Measurements from ENCODE around the gene MYH6.
"Not testable (repeated sequence)": the region's sequence is repeated elsewhere in the genome, so short reads cannot be mapped to it uniquely, and the experiment has no call there.

Gene MYH6

DNA sequence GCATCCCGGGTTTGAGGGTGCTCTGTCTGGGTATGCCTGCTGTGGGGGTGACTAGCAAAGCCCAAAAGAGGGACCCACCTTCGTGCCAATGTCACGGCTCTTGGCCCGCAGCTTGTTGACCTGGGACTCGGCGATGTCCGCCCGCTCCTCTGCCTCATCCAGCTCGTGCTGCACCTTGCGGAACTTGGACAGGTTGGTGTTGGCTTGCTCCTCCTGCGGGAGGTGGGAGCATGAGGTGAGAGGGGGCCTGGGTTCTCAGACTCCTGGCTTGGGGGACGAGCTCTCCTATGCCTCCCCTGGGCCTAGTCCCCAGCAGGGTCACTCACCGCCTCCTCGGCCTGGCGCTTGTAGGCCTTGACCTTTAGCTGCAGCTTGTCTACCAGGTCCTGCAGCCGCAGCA lies 5.6 kb upstream of the MYH6 start:
- DNase-seq, result no peak

DNA sequence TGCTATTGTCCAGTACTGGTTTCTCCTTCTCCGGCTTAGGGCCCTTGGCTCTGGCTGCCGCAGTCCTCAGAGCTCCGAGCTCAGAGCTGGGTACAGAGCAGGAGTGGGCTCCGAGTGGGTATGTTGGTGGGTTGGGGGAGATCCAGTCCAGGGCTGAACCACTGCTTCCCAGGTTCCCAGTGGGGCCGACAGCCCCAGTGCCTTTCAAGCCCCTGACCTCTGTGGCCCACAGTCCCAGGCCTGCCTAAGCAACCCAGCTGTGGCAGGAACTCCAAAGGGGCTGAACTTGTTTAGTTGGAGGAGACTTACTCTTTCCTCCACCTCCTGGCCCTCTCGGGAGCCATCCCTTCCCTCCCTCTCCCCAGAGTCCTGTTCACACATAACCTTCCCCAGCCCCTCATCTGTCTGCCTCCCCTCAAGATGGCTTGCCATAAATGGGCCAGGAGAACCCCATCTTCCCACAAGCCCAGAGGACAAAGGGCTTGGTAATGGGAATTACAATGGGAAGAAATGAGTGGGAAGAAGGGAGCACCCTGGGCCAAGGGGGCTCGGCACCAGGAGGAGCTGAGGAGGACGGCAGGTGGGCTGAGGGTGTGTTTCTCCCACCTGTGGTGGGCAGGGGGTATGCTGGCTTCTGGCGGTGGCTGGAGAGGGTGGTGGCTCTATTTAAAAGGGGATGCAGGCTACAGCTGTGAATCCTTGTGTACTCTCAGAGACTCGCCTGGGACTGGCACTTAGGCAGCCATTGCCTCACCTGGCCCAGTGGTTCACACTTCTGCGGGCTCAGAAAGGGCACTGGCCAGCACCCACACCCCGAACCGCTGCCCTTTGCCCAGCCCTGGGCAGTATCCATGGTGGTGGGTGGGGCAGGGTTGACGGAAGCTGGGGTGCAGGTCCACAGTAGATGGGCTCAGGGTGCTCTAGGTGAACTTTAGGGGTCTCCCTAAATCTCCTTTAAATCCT lies 3.8 kb upstream of the MYH6 start:
- no peak for DNase-seq

DNA sequence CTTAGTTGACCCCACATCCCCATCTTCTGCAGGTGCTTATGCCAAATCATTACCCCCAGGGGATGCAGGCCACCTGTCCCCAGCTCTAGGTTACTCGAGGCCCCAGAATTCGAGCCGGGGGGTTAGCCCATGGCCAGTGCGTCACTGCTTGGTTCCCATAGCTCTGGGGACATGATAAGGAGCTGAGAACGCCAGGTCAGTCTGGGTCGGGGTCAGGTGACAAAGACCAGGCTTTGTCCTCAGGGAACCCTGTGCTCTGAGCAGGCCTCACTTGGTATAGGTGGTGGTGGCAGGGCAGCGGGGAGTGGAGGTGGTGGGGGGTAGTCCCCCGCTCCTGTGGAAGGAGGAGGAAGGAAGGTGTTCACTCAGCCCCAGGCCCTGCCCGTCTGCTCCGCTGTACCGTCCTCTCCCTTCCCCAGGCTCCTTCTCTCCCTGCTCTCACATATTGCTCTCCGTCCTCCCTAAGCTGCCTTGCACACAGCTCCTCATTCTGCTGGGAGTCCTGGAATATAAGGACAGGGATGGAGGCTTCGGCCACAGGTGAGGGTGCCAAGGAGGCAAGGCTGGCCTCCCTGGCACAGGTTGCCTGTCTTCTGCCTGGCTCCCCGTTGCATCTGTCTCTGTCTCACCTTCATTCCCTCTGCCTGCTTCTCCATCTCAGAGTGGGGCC lies 2.0 kb upstream of the MYH6 start:
- DNase-seq, result no peak

DNA sequence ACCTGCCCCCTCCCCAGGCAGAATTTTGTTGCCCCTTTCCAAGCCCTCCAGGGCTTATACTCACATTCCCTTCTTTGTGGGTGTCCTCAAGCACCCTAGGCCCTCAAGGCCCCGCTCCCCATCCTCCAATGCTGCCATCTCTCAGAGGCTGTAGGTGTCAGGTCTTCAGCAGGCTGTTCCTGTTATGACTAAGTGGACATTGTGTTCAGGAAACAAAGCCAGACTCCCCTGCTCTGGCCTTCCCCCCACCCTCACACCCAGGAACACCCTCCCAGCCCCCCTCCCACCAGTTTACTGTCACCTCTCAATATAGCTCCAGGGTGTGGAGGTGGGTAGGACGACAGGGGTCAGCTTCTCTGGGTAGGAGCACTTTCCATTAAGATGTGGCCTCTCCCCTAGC lies 1.4 kb upstream of the MYH6 start:
- no peak for DNase-seq

DNA sequence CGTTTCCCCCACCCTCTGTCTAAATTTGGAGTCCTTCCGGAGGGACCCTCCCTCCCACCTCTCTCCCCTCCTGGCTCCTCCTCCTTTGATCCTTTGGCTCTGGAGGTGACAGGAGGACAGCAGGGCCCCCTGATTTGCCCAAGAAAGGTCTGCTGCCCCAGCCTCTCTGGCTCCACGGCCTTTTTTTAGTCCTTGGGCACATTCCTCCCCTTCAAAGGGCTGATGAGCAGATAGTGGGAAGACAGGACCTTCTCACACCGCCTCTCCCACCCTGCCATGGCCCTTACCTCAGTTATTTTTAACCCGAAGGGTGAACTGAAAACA lies 196 bp upstream of the MYH6 start:
- no peak for DNase-seq

DNA sequence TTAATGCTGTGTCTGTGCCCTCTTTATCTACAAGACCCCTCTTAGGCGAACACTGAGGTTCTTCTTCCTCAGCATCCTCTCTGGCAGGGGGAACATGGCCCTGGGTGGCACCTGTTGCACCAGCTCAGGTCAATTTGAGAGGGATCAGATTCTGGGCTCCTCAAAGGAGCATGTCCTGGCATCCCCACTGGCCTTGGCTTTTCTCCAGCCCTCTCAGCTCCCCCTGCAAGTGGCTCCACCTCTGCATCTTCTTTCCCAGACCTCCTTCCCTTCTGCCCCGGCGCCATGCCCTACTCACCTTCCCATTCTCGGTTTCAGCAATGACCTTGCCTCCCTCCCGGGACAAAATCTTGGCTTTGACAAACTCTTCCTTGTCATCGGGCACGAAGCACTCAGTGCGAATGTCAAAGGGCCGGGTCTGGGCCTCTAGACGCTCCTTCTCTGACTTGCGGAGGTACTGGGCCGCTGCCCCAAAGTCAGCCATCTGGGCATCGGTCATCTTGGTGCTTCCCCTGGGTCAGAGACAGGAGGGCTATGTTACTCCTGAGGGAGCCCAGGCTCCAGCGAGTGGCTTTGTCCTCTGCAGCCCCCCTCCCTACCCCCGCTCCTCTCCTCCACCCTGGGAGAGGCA lies 1.2 kb downstream of the MYH6 start:
- no peak for DNase-seq

DNA sequence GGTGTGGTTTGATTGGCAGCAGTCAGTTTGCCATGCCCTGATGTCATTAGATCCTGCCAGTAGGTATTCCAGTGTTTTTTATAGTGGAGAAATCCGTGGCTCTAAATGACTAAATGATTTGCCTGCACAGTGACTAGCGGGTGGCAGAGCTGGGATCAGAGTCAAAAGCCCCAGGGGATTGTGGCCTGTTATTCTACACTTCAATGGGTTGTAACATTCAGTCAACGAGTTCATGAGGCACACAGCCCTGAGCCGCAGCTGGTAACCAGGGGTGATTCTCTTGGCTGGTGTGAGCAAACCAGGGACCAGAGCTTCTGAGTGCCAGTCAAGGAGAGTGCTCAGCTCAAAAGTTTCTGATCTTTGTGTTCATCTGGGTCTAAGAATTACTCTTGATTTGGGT lies 1.8 kb downstream of the MYH6 start:
- no peak for DNase-seq

DNA sequence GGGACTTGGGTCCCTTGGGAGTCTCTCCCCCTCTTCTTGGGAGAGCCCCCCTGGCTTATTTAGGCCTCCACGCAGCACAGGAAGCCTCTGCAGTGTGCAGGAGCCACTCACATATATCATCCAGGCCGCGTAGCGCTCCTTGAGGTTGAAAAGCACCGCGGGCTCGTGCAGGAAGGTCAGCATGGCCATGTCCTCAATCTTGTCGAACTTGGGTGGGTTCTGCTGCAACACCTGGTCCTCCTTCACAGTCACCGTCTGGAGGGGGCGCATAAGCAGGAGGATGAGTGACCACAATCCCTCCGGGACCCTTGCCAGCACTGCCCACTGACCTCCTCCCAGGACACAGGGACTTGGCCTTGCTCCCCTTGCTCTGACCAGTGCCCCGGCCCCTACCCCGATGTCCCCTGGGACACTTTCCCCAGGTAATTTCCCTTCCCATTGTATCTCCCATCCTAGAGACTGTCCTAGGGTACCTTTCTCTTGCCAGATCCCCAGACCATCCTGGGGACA lies 2.5 kb downstream of the MYH6 start:
- no peak for DNase-seq

DNA sequence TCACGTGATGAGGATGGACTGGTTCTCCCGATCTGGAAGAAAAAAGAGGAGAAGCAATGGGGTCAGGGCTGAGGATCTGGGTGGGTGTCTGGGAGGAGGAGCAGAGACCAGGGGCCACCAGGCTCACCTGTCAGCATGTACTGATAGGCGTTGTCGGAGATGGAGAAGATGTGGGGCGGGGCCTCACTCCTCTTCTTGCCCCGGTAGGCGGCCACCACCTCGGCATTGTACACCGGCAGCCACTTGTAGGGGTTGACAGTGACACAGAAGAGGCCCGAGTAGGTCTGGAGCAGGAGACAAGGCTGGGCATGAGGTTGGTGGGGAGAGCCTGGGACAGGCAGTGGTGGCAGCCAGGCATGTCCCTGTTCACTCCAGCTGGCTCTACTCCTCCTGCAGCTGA lies 3.0 kb downstream of the MYH6 start:
- no peak for DNase-seq

DNA sequence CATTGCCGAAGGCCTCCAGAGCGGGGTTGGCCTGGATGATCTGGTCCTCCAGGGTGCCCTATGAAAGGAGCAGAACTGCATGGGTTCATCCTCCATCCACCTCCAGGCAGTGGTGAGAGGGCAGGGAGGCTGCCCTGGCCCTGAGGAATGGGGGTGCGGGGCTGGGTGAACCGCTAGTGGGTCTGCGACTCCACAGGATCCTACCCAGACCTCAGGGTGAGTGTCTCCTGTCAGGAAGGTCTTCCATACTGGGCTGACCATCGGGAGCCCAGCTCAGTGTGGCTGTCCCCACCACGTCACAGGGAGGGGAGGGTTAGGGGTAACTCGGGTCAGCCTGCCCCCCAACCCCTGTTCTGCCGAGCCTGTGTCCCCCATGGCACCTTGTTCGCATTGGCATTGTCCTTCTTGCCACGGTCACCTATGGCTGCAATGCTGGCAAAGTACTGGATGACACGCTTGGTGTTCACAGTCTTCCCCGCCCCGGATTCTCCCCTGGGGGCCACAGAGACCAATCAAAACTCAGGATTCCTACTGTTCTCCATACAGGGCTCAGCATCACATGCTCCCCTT lies 3.7 kb downstream of the MYH6 start:
- DNase-seq, result no peak

DNA sequence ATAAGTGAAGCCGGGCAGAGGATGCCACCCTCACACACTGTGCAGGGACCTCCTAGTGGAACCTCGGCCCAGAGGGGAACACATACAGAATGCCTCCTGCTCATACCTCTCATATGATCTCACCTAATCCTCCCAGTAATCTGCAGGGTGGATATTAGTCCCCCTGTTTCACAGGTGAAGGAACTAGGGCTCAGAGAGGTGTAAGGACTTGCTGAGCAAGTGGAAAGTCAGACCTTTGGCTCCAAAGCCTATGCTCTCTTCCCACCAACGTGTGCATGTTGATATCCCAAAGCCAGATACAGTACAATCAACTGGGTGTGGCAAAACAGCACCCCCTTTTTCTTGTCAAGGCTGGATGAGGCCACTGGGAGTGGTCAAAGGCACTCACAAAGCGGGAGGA lies 4.2 kb downstream of the MYH6 start:
- DNase-seq, result no peak

DNA sequence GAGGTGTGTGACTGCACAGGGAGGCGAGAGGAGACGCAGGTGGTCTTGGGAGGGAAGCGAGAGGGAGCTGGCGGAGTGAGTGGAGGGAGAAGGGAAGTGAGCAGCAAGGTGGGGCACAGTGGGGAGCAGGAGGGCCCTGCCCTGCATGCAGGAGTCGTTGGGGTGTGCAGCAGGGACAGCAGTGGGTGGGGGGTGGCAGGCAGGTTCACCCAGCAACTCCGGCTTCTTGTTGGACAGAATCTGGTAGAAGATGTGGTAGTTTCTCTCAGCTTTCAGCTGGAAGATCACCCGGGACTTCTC lies 5.0 kb downstream of the MYH6 start:
- DNase-seq, result no peak

DNA sequence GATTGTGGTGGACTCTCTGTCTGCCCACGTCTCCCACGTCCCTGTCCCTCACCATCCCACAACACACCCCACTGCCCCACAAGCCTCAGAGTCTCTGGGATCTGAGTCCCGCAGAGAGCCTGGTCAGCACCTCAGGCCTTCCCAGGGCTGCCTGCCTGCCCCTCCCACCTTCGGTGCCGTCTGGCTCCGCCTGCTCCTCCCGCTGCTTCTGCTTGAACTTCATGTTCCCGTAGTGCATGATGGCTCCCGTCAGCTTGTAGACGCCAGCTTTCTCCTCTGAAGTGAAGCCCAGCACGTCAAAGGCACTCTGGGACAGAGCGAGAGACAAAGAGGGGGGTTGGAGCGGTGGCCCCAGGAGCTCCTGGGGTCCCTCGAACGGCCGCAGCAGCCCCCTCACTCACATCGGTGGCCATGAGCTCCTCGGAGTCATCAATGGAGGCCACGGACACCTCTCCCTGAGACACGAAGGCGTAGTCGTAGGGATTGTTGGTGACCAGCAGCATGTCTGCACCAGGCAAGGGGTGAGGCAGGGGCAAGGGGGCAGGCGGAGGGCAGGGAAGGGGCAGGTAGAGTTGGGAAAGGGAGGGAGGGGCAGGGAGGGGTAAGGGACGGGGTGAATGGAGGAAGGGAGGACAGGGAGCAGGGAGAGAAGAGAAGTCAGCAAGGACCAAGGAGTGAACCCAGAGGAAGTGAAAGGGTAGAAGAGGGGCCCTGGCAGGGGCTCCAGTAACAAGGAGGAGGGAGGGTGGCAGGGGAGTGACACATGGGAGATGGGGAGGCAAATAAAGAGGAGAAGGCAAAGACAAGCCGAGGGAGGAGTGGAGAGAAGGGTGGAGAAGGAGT lies 5.6 kb downstream of the MYH6 start:
- no peak for DNase-seq

DNA sequence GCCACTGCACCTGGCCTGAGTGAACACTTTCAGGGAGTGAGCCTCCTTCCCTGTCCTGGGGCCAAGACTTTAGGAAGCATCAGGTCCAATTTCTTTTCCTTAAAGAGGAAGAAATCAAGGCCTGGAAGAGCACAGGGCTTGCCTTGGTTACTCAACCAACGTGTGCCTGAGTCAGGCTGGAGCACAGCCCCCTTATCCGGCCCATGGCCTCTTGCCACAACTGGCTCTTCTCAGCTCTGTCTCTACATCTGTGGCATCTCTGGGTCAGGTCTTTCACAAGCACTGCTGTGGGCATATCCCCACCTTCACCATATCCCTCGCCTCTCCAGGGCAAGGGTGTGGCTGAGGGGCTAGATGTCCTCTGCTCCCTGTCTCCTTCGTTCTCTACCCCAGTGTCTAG lies 6.8 kb downstream of the MYH6 start:
- DNase-seq, result no peak

DNA sequence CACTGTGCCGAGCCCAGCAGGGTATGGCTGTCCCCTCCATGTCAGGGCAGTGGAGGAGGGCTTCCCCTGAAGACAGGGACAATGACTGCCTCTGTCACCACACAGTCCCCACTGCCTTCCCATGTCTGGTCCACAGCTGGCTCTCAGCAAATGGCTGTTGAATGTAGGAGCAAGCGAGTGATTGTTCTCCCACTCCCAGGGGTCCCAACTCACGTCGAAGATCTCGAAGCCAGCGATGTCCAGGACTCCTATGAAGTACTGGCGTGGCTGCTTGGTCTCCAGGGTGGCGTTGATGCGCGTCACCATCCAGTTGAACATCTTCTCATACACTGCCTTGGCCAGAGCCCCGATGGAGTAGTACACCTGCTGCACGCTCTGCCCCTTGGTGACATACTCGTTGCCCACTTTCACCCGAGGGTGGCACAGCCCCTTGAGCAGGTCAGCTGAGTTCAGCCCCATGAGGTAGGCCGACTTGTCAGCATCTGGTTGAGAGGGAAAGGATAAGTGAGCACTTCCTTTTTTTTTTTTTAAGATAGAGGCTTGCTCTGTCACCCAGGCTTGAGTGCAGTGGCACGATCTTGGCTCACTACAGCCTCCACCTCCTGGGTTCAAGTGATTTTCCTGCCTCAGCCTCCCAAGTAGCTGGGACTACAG lies 7.5 kb downstream of the MYH6 start:
- not testable (repeated sequence) for DNase-seq

DNA sequence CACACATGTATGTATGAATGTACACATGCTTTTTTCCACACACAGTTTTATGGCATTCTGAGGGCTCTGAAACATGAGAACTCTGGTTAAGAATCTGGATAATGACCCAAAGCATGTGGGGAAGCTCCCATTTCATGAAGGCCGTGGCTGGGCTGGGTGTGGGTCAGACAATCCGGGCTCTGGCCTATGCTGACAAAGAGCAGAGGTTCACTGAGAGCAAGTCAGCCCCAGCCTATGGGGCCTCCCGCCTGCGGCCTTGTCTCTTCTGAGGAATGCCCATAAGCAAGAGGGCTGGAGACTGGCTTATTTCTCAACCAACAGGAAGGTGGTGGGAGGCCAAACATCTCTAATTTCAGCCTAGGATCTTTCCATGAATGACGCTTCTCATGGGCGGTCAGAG lies 8.5 kb downstream of the MYH6 start:
- DNase-seq, result no peak

DNA sequence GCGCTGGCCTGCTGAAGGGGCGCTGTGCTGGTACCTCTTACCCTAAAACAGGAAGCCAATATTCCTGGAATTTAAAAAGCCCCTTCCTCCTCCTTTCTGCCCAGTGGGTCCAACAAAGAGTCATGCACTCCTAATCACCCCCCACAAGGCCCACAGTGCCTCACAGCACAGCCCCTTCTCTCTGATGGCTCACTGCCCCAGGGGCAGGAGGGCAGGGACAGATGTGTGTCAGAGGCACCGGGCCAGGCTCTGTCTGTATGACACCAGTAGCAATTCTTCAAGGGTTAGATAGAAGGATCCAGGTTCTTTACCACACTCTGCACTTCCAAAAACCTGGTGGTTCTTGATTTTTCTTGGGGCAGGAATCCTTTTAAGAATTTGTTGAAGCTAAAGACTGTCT lies 8.9 kb downstream of the MYH6 start:
- DNase-seq, result no peak

DNA sequence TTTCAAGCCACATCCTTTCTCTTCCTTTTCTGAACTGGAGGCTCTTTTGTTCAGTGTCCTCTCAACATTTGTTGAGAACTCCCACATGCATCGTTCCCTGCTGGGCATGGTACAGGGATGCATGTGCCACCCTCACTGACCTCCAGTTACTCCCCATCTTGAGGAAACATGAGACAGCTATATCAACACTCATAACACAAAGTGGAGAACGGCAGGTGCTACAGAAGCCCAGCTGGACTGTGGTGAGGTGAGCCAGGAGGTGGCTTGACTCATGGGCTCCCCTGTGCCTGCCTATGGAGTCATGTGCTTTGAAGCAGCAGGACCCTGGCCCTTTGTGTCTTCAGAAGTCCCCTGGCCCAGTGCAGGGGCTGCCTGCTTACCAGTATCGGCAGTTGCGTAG lies 9.7 kb downstream of the MYH6 start:
- DNase-seq, result no peak

DNA sequence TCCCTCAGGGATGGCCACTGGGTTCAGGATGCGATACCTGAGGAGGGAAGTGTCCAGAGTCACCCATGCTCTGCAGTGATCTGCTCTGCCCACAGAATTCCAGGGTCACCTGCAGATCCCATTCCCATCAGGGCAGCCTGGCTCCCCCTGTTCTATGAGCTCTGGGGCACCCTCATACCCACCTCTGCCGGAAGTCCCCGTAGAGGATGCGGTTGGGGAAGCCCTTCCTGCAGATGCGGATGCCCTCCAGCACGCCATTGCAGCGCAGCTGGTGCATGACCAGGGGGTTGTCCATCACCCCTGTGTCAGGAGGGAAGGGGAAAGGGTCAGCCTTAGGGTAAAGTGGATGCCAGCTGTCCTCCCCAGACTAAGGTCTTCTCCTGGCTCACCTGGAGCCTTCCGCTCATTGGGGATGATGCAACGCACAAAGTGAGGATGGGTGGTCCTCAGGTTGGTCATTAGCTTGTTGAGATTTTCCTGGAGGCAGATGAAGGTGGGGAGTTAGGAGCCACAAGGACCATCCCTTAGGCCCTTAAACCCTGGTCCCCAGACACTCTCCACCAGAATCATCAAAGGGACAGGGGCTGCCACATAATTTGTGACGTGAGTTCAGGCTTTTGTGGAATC lies 11.2 kb downstream of the MYH6 start:
- DNase-seq, result no peak

DNA sequence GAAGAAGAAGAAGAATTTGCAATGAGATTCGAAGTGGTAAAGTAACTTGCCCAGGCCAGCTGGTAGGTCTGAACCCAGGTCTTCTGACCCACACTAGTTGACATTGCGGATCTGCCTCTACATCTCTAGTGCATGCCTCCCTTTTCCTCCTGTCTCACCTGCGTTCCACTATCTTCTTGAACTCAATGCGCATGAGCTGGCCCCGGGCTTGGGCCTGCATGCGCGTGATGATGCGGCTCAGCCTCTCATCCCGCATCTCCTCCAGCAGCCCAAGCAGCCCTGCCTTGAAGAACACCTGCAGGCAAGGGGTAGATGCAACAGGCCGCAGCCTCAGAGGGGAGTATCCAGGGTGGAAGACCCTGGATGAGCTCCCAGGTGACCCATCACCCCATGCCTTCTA lies 11.9 kb downstream of the MYH6 start:
- no peak for DNase-seq

DNA sequence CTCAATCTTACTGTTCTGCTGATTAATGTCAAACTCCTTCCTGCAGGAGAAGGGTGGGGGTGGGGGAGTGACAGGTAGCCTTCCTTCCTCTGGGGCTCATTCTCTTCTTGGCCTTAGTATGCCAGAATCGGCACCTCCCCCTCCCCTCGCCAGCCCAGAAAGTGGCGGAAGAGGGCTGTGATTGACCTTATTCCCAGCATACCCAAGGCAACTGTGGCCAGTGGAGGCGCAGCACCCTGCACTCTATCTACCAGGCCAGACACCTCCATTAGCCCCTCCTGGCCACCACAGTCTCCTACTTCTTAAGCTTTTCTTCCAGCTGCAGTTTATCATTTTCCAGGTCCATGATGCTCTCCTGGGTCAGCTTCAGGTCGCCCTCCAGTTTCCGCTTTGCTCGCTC lies 15.5 kb downstream of the MYH6 start:
- DNase-seq, result no peak

DNA sequence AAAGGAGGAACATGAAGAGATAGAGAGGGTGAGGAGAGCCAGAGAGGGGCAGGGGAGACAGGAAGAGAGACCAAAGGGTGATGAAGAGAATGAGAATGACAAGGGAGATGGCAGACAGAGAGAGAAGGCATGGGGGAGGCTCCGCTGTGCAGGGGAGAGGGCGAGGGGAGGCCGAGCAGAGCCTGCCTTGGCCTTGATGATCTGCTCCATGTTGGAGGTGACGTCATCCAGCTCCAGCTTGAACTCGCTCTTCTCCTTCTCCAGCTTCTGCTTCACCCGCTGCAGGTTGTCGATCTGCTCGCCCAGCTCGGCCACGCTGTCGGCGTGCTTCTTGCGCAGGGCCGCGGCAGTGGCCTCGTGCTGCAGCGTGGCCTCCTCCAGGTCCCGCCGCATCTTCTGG lies 18.2 kb downstream of the MYH6 start:
- DNase-seq, result not testable (repeated sequence)
